Measurements from ENCODE around the gene SMC5.
"Not testable (repeated sequence)": the region's sequence is repeated elsewhere in the genome, so short reads cannot be mapped to it uniquely, and the experiment has no call there.

SMC5 gene

DNA sequence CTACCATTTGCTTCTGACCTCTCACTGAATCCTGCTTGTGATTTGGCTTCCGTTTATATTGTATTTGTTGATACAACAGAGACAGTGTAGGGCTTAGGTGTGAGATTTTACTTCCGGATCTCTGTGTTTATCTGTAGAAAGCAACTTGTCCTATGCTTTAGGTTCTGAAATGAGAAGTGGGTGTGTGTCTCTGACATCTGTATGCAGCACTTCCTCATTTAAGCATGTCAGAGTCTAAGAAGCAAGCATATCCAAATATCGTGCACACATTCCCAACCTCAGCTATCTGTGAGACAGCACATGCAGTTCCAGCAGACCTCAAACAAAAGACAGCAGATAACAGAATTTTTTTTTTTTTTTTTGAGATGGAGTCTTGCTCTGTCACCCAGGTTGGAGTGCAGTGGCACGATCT is 139.4 kb downstream of the SMC5 start:
- Histone ChIP-seq H3K4me3 (ENCODE audit: severe bottlenecking) (no peak overlapping the region), H3K36me3 (ENCODE audit: low read depth) (0 out of 2 replicates have a peak, but pooled peaks cover 5% of the 10 kb centered on the region), H3K4me1 (ENCODE audit: insufficient read depth, poor library complexity, severe bottlenecking) (peaks cover 2% of the 10 kb centered on the region), H3K9me3 (ENCODE audit: severe bottlenecking) (peaks cover 3% of the 10 kb centered on the region), H3K27ac (ENCODE audit: poor library complexity, severe bottlenecking) (no peak overlapping the region), H3K27me3 (ENCODE audit: insufficient read depth, poor library complexity, severe bottlenecking) (no peaks in the 10 kb centered on the region)
- TF ChIP-seq, protein P1, sequence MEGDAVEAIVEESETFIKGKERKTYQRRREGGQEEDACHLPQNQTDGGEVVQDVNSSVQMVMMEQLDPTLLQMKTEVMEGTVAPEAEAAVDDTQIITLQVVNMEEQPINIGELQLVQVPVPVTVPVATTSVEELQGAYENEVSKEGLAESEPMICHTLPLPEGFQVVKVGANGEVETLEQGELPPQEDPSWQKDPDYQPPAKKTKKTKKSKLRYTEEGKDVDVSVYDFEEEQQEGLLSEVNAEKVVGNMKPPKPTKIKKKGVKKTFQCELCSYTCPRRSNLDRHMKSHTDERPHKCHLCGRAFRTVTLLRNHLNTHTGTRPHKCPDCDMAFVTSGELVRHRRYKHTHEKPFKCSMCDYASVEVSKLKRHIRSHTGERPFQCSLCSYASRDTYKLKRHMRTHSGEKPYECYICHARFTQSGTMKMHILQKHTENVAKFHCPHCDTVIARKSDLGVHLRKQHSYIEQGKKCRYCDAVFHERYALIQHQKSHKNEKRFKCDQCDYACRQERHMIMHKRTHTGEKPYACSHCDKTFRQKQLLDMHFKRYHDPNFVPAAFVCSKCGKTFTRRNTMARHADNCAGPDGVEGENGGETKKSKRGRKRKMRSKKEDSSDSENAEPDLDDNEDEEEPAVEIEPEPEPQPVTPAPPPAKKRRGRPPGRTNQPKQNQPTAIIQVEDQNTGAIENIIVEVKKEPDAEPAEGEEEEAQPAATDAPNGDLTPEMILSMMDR (IDR thresholded peaks at IDR 0.05; ENCODE audit: poor library complexity, severe bottlenecking): no peak
- DNase-seq (ENCODE audit: low spot score): no peak
- ATAC-seq (ENCODE audit: low read depth): no peak

DNA sequence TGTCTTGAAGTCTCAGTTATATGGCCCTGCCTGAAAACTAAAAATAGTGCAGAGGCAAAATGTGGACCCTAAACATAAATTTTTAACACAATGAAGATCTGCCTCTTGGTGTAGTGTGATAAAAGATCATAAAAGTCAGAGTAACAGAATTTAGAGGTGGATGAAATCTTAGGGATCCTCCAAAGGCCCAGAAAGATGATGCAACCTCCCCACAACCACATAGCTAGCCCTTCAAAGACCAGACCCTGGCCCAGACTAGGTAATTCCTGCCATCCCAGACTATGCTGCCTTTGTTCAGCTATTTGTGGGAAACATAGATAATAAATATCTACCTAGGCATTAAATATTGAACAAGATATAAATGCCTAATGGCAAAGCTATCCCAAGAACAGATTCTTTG is 140.4 kb downstream of the SMC5 start:
- 0 out of 2 replicates have a peak, but pooled peaks cover 5% of the 10 kb centered on the region for H3K36me3 ChIP-seq (ENCODE audit: low read depth)
- no peak for ATAC-seq (ENCODE audit: low read depth)

DNA sequence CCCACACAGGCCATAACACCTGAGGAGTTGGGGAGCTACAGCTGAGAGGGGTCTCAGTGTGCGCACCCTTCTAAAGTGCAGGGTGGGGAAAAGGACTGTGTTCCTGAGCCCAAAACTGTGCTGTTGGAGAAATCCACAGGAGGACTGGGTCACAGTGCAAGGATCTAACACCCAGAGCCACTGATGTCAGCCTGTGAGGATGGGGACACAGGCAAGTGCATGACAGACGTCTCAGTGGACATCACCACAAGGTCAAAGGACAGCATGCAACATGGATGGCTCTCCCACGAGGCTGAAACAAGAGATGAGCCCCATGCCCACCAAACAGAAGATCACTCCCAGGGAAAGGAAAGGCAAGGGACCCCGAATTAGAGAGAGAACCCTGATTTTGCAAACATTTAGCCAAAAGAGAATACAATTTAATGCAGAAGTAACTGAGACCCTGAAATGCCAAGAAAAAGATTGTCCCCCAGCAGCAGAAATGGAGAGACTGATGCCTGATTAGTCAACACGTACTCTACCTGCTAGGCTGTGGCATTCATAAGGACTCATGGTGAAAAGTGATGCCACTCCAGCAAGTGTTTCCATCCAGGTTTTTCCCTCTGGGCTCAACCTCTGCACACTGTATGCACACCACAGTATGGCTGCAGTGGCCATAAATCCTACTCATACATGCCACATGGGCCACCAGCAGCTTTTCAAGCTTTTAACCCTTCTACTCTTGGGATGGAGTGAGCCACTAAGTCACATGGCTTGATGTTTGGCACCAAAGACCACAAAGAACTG is 141.5 kb downstream of the SMC5 start:
- no peak for ATAC-seq (ENCODE audit: low read depth)
- Histone ChIP-seq H3K9me3 (ENCODE audit: severe bottlenecking) (no peaks in the 10 kb centered on the region), H3K36me3 (ENCODE audit: low read depth) (0 out of 2 replicates have a peak, but pooled peaks cover 5% of the 10 kb centered on the region)

More for the DNA sequence above, 140.4 kb downstream of the SMC5 start:
- peaks cover 9% of the 10 kb centered on the region for H3K4me1 ChIP-seq (ENCODE audit: insufficient read depth, poor library complexity, severe bottlenecking)
- no peaks in the 10 kb centered on the region for H3K27me3 ChIP-seq (ENCODE audit: insufficient read depth, poor library complexity, severe bottlenecking)
- H3K4me3 ChIP-seq (ENCODE audit: severe bottlenecking): no peak overlapping the region
- DNase-seq (ENCODE audit: low spot score): no peak
- TF ChIP-seq, protein P1 (IDR thresholded peaks at IDR 0.05; ENCODE audit: poor library complexity, severe bottlenecking): no peak
- no peak overlapping the region for H3K27ac ChIP-seq (ENCODE audit: poor library complexity, severe bottlenecking)
- H3K9me3 ChIP-seq (ENCODE audit: severe bottlenecking): peaks cover 3% of the 10 kb centered on the region

DNA sequence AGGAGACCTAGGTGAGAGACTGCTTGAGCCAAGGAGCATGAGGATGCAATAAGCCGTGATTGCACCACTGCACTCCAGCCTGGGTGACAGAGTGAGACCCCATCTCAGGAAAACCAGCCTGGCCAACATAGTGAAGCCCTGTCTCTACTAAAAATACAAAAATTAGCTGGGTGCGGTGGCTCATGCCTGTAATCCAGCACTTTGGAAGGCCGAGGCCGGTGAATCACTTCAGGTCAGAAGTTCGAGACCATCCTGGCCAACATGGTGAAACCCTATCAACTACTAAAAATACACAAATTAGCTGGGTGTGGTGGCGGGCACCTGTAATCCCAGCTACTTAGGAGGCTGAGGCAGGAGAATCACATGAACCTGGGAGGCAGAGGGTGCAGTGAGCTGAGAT is 142.5 kb downstream of the SMC5 start:
- ATAC-seq (ENCODE audit: low read depth); H3K4me1 ChIP-seq (ENCODE audit: insufficient read depth, poor library complexity, severe bottlenecking): not testable (repeated sequence)

More for the DNA sequence above, 141.5 kb downstream of the SMC5 start:
- no peak for DNase-seq (ENCODE audit: low spot score)
- Histone ChIP-seq H3K27ac (ENCODE audit: poor library complexity, severe bottlenecking) (no peak overlapping the region), H3K4me3 (ENCODE audit: severe bottlenecking) (no peak overlapping the region), H3K4me1 (ENCODE audit: insufficient read depth, poor library complexity, severe bottlenecking) (peaks cover 9% of the 10 kb centered on the region), H3K27me3 (ENCODE audit: insufficient read depth, poor library complexity, severe bottlenecking) (no peaks in the 10 kb centered on the region)
- TF ChIP-seq, protein P1 (IDR thresholded peaks at IDR 0.05; ENCODE audit: poor library complexity, severe bottlenecking): no peak

DNA sequence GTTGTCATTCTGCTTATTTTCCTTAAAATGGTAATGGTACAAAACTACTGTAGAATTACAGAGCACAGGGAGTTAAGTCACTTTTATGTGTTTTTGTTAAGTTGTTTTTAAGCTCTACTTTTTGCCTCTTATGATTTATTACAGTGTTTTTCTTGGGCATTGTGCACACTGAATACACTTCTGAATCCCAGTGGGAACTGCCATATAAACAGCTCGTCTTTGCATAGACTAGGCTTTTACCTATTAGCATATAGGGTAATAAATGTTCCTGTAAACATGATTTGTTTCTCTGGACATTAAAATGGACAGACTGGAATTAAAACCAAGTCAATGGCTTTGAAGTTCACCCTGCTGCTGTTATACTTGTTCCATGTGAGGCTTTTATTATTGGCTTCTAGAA is 143.4 kb downstream of the SMC5 start:
- DNase-seq (ENCODE audit: low spot score) (no peak), ATAC-seq (ENCODE audit: low read depth) (no peak)
- H3K27me3 ChIP-seq (ENCODE audit: insufficient read depth, poor library complexity, severe bottlenecking): no peaks in the 10 kb centered on the region
- TF ChIP-seq, protein P1 (IDR thresholded peaks at IDR 0.05; ENCODE audit: poor library complexity, severe bottlenecking): no peak
- H3K4me3 ChIP-seq (ENCODE audit: severe bottlenecking): no peak overlapping the region
- H3K27ac ChIP-seq (ENCODE audit: poor library complexity, severe bottlenecking): no peak overlapping the region
- 0 out of 2 replicates have a peak, but pooled peaks cover 5% of the 10 kb centered on the region for H3K36me3 ChIP-seq (ENCODE audit: low read depth)
- no peaks in the 10 kb centered on the region for H3K9me3 ChIP-seq (ENCODE audit: severe bottlenecking)
- peaks cover 12% of the 10 kb centered on the region for H3K4me1 ChIP-seq (ENCODE audit: insufficient read depth, poor library complexity, severe bottlenecking)

More for the DNA sequence above, 142.5 kb downstream of the SMC5 start:
- not testable (repeated sequence) for H3K9me3 ChIP-seq (ENCODE audit: severe bottlenecking); H3K4me3 ChIP-seq (ENCODE audit: severe bottlenecking); H3K27ac ChIP-seq (ENCODE audit: poor library complexity, severe bottlenecking); DNase-seq (ENCODE audit: low spot score); H3K36me3 ChIP-seq (ENCODE audit: low read depth); H3K27me3 ChIP-seq (ENCODE audit: insufficient read depth, poor library complexity, severe bottlenecking)
